ENCODE data around the gene ARHGAP18. TPM values are rescaled to one million over a fixed set of nuclear protein-coding genes. Genes with fewer than 3 reads are reported as not detected.

ARHGAP18 gene
- total RNA-seq, 1 donor from 2014 or later, result 12.0 TPM

- Mint-ChIP-seq H3K27ac (no peak overlapping the region), H3K27me3 (no peaks in the 10 kb centered on the region), H3K9me3 (no peaks in the 10 kb centered on the region)
Observed at GRCh38 chr6:129732542-129732941, 22.6 kb upstream of the ARHGAP18 start.

DNA sequence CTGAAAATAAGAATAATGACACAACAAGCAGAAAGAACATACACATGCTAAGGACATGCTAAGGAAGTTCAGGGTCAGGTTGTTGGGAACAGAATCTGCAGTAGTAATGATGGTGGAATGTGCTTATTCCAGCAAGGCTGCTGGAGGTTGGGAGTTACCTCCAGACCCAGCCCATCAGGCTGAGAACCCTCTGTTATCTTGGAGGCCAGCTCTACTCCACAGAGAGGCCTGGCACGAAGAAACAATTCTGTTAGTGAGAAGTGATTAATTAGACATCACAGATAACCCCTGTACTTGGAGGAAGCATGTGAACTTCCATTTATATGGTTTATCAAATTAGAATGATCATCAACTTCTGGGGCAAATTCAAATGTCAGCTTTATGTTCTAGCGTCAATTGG is 22.1 kb upstream of the ARHGAP18 start:
- Mint-ChIP-seq H3K27me3 (no peaks in the 10 kb centered on the region), H3K4me3 (no peak overlapping the region), H3K27ac (no peak overlapping the region), H3K9me3 (no peaks in the 10 kb centered on the region), H3K4me1 (ENCODE audit: unreplicated experiment) (no peaks in the 10 kb centered on the region), H3K36me3 (no peaks in the 10 kb centered on the region)
- TF ChIP-seq, protein P1, sequence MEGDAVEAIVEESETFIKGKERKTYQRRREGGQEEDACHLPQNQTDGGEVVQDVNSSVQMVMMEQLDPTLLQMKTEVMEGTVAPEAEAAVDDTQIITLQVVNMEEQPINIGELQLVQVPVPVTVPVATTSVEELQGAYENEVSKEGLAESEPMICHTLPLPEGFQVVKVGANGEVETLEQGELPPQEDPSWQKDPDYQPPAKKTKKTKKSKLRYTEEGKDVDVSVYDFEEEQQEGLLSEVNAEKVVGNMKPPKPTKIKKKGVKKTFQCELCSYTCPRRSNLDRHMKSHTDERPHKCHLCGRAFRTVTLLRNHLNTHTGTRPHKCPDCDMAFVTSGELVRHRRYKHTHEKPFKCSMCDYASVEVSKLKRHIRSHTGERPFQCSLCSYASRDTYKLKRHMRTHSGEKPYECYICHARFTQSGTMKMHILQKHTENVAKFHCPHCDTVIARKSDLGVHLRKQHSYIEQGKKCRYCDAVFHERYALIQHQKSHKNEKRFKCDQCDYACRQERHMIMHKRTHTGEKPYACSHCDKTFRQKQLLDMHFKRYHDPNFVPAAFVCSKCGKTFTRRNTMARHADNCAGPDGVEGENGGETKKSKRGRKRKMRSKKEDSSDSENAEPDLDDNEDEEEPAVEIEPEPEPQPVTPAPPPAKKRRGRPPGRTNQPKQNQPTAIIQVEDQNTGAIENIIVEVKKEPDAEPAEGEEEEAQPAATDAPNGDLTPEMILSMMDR (conservative IDR thresholded peaks at IDR 0.05), result no peak
- no peak for DNase-seq (ENCODE audit: extremely low spot score, unreplicated experiment)

More at GRCh38 chr6:129732542-129732941, 22.6 kb upstream of the ARHGAP18 start:
- no peaks in the 10 kb centered on the region for H3K4me1 Mint-ChIP-seq (ENCODE audit: unreplicated experiment)
- no peak for DNase-seq (ENCODE audit: extremely low spot score, unreplicated experiment)
- H3K4me3 Mint-ChIP-seq, result no peak overlapping the region
- TF ChIP-seq, protein P1 (conservative IDR thresholded peaks at IDR 0.05), result no peak
- H3K36me3 Mint-ChIP-seq, result no peaks in the 10 kb centered on the region

DNA sequence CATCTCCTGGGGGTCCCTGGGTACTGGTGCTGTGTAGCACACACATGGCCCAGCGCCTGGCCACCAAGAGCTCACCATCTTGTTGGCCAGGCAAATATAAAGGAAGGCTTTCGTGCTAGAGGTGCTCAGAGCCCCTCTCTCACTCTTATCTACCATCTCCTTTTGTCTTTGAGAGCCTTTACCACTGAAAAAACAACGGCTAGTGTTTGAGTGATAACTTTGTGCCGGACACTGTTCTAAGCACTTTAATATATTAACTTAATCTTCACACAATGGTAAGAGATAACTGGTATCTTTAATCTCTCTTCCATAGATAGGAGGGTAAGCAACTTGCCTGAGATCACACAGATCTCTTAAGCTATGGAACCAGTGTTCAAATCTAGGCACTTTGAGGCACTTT is 21.5 kb upstream of the ARHGAP18 start:
- Mint-ChIP-seq H3K27ac (no peak overlapping the region), H3K9me3 (no peaks in the 10 kb centered on the region), H3K27me3 (no peaks in the 10 kb centered on the region), H3K4me1 (ENCODE audit: unreplicated experiment) (no peaks in the 10 kb centered on the region), H3K4me3 (no peak overlapping the region), H3K36me3 (no peaks in the 10 kb centered on the region)
- TF ChIP-seq, protein P1 (conservative IDR thresholded peaks at IDR 0.05), result no peak
- DNase-seq (ENCODE audit: extremely low spot score, unreplicated experiment), result no peak

DNA sequence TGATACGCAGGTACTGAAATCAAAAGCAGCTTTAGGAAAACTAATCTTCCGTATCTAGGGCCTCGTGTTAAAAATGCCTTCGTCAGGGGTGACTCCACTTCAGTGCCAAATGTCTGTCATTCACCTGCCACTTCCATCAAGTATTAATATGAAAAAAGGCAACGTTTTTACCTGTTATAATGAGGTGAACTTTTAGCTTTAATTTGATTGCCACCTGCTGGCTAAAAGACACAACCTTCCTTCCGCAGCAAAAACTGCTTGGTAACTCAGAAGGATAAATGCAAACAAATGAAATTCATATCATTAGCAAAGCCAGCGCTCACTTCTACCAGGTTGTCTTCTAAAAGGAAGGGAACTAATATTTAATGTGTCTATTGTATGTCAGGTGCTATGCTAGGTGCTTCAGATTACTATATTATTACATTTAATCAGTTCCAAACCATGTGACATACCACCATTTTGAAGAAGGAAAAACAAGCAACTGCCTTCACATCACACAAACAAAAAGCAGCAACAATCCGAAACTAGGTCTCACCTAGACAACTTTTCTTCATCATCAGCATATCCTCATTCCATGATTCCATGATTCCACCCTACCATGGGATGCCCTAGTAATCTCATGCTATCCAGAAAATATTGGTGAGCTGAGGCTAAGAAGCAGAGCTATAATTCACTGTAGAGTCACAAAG is 20.6 kb upstream of the ARHGAP18 start:
- H3K4me3 Mint-ChIP-seq, result no peak overlapping the region
- TF ChIP-seq, protein P1 (conservative IDR thresholded peaks at IDR 0.05), result peak; percentile 64
- no peaks in the 10 kb centered on the region for H3K9me3 Mint-ChIP-seq
- no peak overlapping the region for H3K27ac Mint-ChIP-seq
- no peak for DNase-seq (ENCODE audit: extremely low spot score, unreplicated experiment)
- H3K27me3 Mint-ChIP-seq, result no peaks in the 10 kb centered on the region
- H3K4me1 Mint-ChIP-seq (ENCODE audit: unreplicated experiment), result no peaks in the 10 kb centered on the region
- no peaks in the 10 kb centered on the region for H3K36me3 Mint-ChIP-seq

DNA sequence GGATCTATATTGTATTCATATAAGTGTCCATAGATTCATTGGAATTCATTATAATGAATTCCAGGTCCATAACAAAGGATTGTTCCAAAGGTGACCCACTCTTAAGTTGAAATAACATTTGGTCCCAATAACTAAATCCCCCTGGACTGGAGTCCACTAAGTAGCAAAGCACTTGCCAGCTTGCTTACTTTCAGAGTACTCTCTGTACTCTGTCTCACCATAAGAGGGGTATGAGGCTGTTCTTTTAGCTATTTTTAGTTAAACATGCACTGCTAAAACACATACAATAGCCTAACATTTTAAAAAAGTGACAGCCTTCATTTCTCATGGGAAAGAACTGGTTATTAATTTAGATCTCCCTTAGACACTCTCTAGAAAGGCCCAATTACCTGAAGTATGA is 16.7 kb upstream of the ARHGAP18 start:
- no peaks in the 10 kb centered on the region for H3K36me3 Mint-ChIP-seq
- no peaks in the 10 kb centered on the region for H3K27me3 Mint-ChIP-seq
- no peaks in the 10 kb centered on the region for H3K4me1 Mint-ChIP-seq (ENCODE audit: unreplicated experiment)
- no peak overlapping the region for H3K27ac Mint-ChIP-seq
- H3K9me3 Mint-ChIP-seq, result no peaks in the 10 kb centered on the region
- TF ChIP-seq, protein P1 (conservative IDR thresholded peaks at IDR 0.05), result no peak
- H3K4me3 Mint-ChIP-seq, result no peak overlapping the region
- DNase-seq (ENCODE audit: extremely low spot score, unreplicated experiment), result no peak
